GM19397 (cell line): ENCODE results near the gene THSD4.

ENCODE experiments used
- ATAC-seq: cut with Tn5 transposase; IDR thresholded peaks from one replicate; pipeline ENCODE4 v1.9.1; 2021; ENCODE audit warnings: mild to moderate bottlenecking, moderate library complexity; ENCODE audit not compliant: unreplicated experiment

Gene THSD4

GRCh38 chr15:71219645-71220044 is 104.4 kb downstream of the THSD4 start:
- no peak for ATAC-seq

GRCh38 chr15:71220828-71221227 is 105.6 kb downstream of the THSD4 start:
- ATAC-seq = no peak

GRCh38 chr15:71221417-71221816 is 106.1 kb downstream of the THSD4 start:
- ATAC-seq = no peak

GRCh38 chr15:71223516-71223915 is 108.2 kb downstream of the THSD4 start:
- ATAC-seq = no peak

- ATAC-seq = no peak
Measured at GRCh38 chr15:71224024-71224423, 108.8 kb downstream of the THSD4 start.

GRCh38 chr15:71225851-71226250 is 110.6 kb downstream of the THSD4 start:
- no peak for ATAC-seq

- ATAC-seq = no peak
Measured at GRCh38 chr15:71226536-71227455, 111.5 kb downstream of the THSD4 start.

GRCh38 chr15:71228403-71228802 is 113.1 kb downstream of the THSD4 start:
- ATAC-seq = no peak

- ATAC-seq = no peak
Measured at GRCh38 chr15:71230303-71230702, 115.0 kb downstream of the THSD4 start.

- no peak for ATAC-seq
Measured at GRCh38 chr15:71231758-71232157, 116.5 kb downstream of the THSD4 start.

- ATAC-seq = no peak
Measured at GRCh38 chr15:71232411-71232810, 117.1 kb downstream of the THSD4 start.

GRCh38 chr15:71237456-71238188 is 122.4 kb downstream of the THSD4 start:
- ATAC-seq = no peak

GRCh38 chr15:71238926-71239325 is 123.7 kb downstream of the THSD4 start:
- ATAC-seq = no peak

- ATAC-seq = no peak
Measured at GRCh38 chr15:71239592-71240364, 124.5 kb downstream of the THSD4 start.

- ATAC-seq = no peak
Measured at GRCh38 chr15:71242292-71242691, 127.0 kb downstream of the THSD4 start.

- no peak for ATAC-seq
Measured at GRCh38 chr15:71244250-71244649, 129.0 kb downstream of the THSD4 start.

GRCh38 chr15:71245588-71245987 is 130.3 kb downstream of the THSD4 start:
- ATAC-seq = no peak

- ATAC-seq = no peak
Measured at GRCh38 chr15:71248386-71248785, 133.1 kb downstream of the THSD4 start.

GRCh38 chr15:71249986-71250385 is 134.7 kb downstream of the THSD4 start:
- ATAC-seq = no peak

- ATAC-seq = no peak
Measured at GRCh38 chr15:71250936-71251583, 135.8 kb downstream of the THSD4 start.

- ATAC-seq = no peak
Measured at GRCh38 chr15:71251584-71252043, 136.3 kb downstream of the THSD4 start.
